HepG2 (cell line): ENCODE results near the gene CKAP2L. TPM values are rescaled to one million over a fixed set of nuclear protein-coding genes. Genes with fewer than 3 reads are reported as not detected.
A peak's percentile ranks its signal among the peaks of the same experiment; 100 is the strongest.

Experiments
- FOXA3 ChIP-seq: IDR thresholded peaks from 2 replicates; pipeline ENCODE4 v1.6.1; 2016; ENCODE audit warnings: missing genetic modification reagents, missing compliant biosample characterization
- GFI1 ChIP-seq: sonication (generic); formaldehyde crosslinking; IDR thresholded peaks from 2 replicates; pipeline ENCODE4 v1.5.0; 2020; ENCODE audit warnings: missing genetic modification reagents, mild to moderate bottlenecking, borderline replicate concordance
- HMGA1 ChIP-seq: sonication (generic); formaldehyde crosslinking; conservative IDR thresholded peaks from 2 replicates; pipeline ENCODE4 v1.4.0; 2020; ENCODE audit warnings: missing genetic modification reagents
- HNRNPLL ChIP-seq: fragments of 200-400 bp; formaldehyde crosslinking; IDR thresholded peaks from 2 replicates; pipeline ENCODE4 v1.6.1; 2017; ENCODE audit warnings: mild to moderate bottlenecking, low read depth, low read length; ENCODE audit not compliant: poor library complexity, severe bottlenecking
- HOXA3 ChIP-seq: sonication (generic); formaldehyde crosslinking; IDR thresholded peaks from 2 replicates; pipeline ENCODE4 v1.5.0; 2020; ENCODE audit warnings: missing genetic modification reagents
- MEIS2 ChIP-seq: sonication (generic); formaldehyde crosslinking; IDR thresholded peaks from 2 replicates; pipeline ENCODE4 v1.9.0; 2021; ENCODE audit warnings: mild to moderate bottlenecking, missing genetic modification reagents
- PAF1 ChIP-seq: IDR thresholded peaks from 2 replicates; pipeline ENCODE4 v1.6.1; 2016; ENCODE audit warnings: missing genetic modification reagents, missing compliant biosample characterization
- POGZ ChIP-seq: sonication (generic); formaldehyde crosslinking; IDR thresholded peaks from 2 replicates; pipeline ENCODE4 v1.4.0; 2020; ENCODE audit warnings: mild to moderate bottlenecking, missing genetic modification reagents
- TOE1 ChIP-seq: sonication (generic); formaldehyde crosslinking; IDR thresholded peaks from 2 replicates; pipeline ENCODE4 v1.4.0; 2020; ENCODE audit warnings: mild to moderate bottlenecking, missing genetic modification reagents
- ZFP62 ChIP-seq: sonication (generic); formaldehyde crosslinking; IDR thresholded peaks from 2 replicates; pipeline ENCODE4 v1.4.0; 2020; ENCODE audit warnings: missing genetic modification reagents
- ZNF331 ChIP-seq: sonication (generic); formaldehyde crosslinking; IDR thresholded peaks from 2 replicates; pipeline ENCODE4 v1.4.0; 2020; ENCODE audit warnings: missing genetic modification reagents
- ZNF337 ChIP-seq: sonication (generic); formaldehyde crosslinking; IDR thresholded peaks from 2 replicates; pipeline ENCODE4 v1.5.1; 2020; ENCODE audit warnings: missing genetic modification reagents, low read depth, mild to moderate bottlenecking, borderline replicate concordance
- ZNF546 ChIP-seq: sonication (generic); formaldehyde crosslinking; conservative IDR thresholded peaks from 2 replicates; pipeline ENCODE4 v1.8.1; 2023; ENCODE audit warnings: mild to moderate bottlenecking, missing genetic modification reagents
- ZNF724P ChIP-seq: sonication (generic); formaldehyde crosslinking; IDR thresholded peaks from 2 replicates; pipeline ENCODE4 v1.8.0; 2022; ENCODE audit warnings: missing genetic modification reagents, borderline replicate concordance
- ZNF772 ChIP-seq: sonication (generic); formaldehyde crosslinking; IDR thresholded peaks from 2 replicates; pipeline ENCODE4 v1.5.0; 2020; ENCODE audit warnings: mild to moderate bottlenecking, missing genetic modification reagents
- polyA plus RNA-seq, 8 experiments: library from polyadenylated mRNA; depleted of rRNA in 3 of 8; stranded (reverse) in 7 of 8; unstranded in 1 of 8; fragments of >200 nt; fragmentation: Illumina TruSeq in 4 of 8; extraction: Trizol in 4 of 8; gene quantifications; 2 replicates each; pipeline versions ENCODE4 v1.2.1 to v1.2.3, GENCODE V29; 2011 to 2016; ENCODE audit warnings: low read depth in 4 of 8, missing spikeins in 1 of 8, mixed read lengths in 1 of 8; ENCODE audit not compliant: insufficient read depth in 1 of 8
- total RNA-seq, 5 experiments: library from RNA; depleted of rRNA; stranded (reverse); fragments of >200 nt; fragmentation: Illumina TruSeq; extraction: Trizol; gene quantifications; 2 replicates each; pipeline ENCODE4 v1.2.3, GENCODE V29; 2016; ENCODE audit warnings: low read depth in 1 of 5
- TF ChIP-seq, protein P1 (sequence below): IDR thresholded peaks from 2 replicates; pipeline ENCODE4 v1.6.1; 2016; ENCODE audit warnings: low read depth
- TF ChIP-seq, protein P2 (sequence below): sonication (generic); formaldehyde crosslinking; IDR thresholded peaks from 2 replicates; pipeline ENCODE4 v1.9.0; 2021; ENCODE audit warnings: missing genetic modification reagents, borderline replicate concordance
- TF ChIP-seq, protein P3 (sequence below): sonication (generic); formaldehyde crosslinking; IDR thresholded peaks from 2 replicates; pipeline ENCODE4 v1.5.1; 2020; ENCODE audit warnings: mild to moderate bottlenecking, missing genetic modification reagents
- TF ChIP-seq, protein P4 (sequence below): conservative IDR thresholded peaks from 2 replicates; pipeline ENCODE4 v1.6.1; 2018; ENCODE audit warnings: missing genetic modification reagents
- TF ChIP-seq, protein P5 (sequence below): sonication (generic); formaldehyde crosslinking; IDR thresholded peaks from 2 replicates; pipeline ENCODE4 v1.5.0; 2020; ENCODE audit warnings: missing genetic modification reagents
- TF ChIP-seq, protein P6 (sequence below): IDR thresholded peaks from 2 replicates; pipeline ENCODE4 v1.6.1; 2016; ENCODE audit warnings: low read depth, borderline replicate concordance

The CKAP2L gene
- total and polyA plus RNA-seq, 2 of the 13 experiments (the other 11 are each of a cell fraction or from before 2014, with no cell fraction given), result 7.1 to 9.5 TPM

DNA sequence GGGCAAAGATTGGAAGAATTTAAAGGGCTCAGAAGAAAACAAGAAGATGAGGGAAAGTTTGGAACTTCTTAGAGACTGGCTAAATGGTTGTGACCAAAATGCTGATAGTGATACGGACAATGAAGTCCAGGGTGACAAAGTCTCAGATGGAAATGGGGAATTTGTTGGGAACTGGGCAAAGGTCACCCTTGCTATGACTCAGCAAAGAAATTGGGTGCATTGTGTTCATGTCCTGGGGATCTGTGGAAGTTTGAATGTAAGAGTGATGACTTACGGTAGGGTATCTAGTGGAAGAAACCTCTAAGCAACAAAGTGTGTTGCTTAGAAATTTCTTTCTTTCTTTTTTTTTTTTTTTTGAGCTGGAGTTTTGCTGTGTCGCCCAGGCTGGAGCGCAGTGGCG lies 25.9 kb upstream of the CKAP2L start (continued):
- TF ChIP-seq TOE1 (no peak), ZNF337 (CRISPR knock-in tag) (no peak), PAF1 (no peak), POGZ (CRISPR knock-in tag) (peak; percentile 51; the same call in 1 of the 2 replicates), ZNF724P (CRISPR knock-in tag) (no peak), ZNF772 (no peak), ZNF331 (CRISPR knock-in tag) (no peak), GFI1 (CRISPR knock-in tag) (no peak), ZFP62 (no peak), HOXA3 (CRISPR knock-in tag) (0 out of 2 replicates have a peak, but pooled peaks have one; percentile 16), ZNF546 (CRISPR knock-in tag) (no peak), HNRNPLL (no peak), HMGA1 (no peak), FOXA3 (CRISPR knock-in tag) (no peak), MEIS2 (CRISPR knock-in tag) (no peak)
- TF ChIP-seq, protein P1, sequence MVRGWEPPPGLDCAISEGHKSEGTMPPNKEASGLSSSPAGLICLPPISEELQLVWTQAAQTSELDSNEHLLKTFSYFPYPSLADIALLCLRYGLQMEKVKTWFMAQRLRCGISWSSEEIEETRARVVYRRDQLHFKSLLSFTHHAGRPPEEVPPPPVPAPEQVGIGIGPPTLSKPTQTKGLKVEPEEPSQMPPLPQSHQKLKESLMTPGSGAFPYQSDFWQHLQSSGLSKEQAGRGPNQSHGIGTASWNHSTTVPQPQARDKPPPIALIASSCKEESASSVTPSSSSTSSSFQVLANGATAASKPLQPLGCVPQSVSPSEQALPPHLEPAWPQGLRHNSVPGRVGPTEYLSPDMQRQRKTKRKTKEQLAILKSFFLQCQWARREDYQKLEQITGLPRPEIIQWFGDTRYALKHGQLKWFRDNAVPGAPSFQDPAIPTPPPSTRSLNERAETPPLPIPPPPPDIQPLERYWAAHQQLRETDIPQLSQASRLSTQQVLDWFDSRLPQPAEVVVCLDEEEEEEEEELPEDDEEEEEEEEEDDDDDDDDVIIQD, result peak; percentile 53; the same call in 1 of the 2 replicates
- TF ChIP-seq, protein P2, sequence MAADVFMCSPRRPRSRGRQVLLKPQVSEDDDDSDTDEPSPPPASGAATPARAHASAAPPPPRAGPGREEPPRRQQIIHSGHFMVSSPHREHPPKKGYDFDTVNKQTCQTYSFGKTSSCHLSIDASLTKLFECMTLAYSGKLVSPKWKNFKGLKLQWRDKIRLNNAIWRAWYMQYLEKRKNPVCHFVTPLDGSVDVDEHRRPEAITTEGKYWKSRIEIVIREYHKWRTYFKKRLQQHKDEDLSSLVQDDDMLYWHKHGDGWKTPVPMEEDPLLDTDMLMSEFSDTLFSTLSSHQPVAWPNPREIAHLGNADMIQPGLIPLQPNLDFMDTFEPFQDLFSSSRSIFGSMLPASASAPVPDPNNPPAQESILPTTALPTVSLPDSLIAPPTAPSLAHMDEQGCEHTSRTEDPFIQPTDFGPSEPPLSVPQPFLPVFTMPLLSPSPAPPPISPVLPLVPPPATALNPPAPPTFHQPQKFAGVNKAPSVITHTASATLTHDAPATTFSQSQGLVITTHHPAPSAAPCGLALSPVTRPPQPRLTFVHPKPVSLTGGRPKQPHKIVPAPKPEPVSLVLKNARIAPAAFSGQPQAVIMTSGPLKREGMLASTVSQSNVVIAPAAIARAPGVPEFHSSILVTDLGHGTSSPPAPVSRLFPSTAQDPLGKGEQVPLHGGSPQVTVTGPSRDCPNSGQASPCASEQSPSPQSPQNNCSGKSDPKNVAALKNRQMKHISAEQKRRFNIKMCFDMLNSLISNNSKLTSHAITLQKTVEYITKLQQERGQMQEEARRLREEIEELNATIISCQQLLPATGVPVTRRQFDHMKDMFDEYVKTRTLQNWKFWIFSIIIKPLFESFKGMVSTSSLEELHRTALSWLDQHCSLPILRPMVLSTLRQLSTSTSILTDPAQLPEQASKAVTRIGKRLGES (CRISPR knock-in tag), result no peak
- TF ChIP-seq, protein P3, sequence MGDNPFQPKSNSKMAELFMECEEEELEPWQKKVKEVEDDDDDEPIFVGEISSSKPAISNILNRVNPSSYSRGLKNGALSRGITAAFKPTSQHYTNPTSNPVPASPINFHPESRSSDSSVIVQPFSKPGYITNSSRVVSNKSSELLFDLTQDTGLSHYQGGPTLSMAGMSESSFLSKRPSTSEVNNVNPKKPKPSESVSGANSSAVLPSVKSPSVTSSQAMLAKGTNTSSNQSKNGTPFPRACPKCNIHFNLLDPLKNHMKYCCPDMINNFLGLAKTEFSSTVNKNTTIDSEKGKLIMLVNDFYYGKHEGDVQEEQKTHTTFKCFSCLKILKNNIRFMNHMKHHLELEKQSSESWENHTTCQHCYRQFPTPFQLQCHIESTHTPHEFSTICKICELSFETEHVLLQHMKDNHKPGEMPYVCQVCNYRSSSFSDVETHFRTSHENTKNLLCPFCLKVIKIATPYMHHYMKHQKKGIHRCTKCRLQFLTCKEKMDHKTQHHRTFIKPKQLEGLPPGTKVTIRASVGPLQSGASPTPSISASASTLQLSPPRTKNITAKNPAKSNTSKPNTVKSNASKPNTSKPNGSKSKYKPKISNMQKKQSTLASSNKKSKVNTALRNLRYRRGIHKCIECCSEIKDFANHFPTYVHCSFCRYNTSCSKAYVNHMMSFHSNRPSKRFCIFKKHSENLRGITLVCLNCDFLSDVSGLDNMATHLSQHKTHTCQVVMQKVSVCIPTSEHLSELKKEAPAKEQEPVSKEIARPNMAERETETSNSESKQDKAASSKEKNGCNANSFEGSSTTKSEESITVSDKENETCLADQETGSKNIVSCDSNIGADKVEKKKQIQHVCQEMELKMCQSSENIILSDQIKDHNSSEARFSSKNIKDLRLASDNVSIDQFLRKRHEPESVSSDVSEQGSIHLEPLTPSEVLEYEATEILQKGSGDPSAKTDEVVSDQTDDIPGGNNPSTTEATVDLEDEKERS (CRISPR knock-in tag), result no peak
- TF ChIP-seq, protein P4, sequence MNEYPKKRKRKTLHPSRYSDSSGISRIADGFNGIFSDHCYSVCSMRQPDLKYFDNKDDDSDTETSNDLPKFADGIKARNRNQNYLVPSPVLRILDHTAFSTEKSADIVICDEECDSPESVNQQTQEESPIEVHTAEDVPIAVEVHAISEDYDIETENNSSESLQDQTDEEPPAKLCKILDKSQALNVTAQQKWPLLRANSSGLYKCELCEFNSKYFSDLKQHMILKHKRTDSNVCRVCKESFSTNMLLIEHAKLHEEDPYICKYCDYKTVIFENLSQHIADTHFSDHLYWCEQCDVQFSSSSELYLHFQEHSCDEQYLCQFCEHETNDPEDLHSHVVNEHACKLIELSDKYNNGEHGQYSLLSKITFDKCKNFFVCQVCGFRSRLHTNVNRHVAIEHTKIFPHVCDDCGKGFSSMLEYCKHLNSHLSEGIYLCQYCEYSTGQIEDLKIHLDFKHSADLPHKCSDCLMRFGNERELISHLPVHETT (CRISPR knock-in tag), result no peak
- TF ChIP-seq, protein P5, sequence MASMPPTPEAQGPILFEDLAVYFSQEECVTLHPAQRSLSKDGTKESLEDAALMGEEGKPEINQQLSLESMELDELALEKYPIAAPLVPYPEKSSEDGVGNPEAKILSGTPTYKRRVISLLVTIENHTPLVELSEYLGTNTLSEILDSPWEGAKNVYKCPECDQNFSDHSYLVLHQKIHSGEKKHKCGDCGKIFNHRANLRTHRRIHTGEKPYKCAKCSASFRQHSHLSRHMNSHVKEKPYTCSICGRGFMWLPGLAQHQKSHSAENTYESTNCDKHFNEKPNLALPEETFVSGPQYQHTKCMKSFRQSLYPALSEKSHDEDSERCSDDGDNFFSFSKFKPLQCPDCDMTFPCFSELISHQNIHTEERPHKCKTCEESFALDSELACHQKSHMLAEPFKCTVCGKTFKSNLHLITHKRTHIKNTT (CRISPR knock-in tag), result no peak
- TF ChIP-seq, protein P6, sequence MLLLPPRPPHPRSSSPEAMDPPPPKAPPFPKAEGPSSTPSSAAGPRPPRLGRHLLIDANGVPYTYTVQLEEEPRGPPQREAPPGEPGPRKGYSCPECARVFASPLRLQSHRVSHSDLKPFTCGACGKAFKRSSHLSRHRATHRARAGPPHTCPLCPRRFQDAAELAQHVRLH (CRISPR knock-in tag), result no peak
